Astrocyte (in vitro differentiated cells and primary cell): Measurements from ENCODE around the gene SPTBN2. TPM values are rescaled to one million over a fixed set of nuclear protein-coding genes. Genes with fewer than 3 reads are reported as not detected.

Experiments
- DNase-seq: peaks from one replicate; pipeline ENCODE4 v3.0.0-alpha.2; 2010; ENCODE audit warnings: low read depth
- FAIRE-seq: peaks from 2 replicates; lab custom pipeline; 2011; peaks lifted over from hg19 to GRCh38; lab: Jason Lieb, UNC
- H2AFZ ChIP-seq: 2 replicates; pipeline ENCODE4 v1.6.0; 2012; ENCODE audit warnings: low read depth, low read length, inconsistent platforms
- H3K27ac ChIP-seq: 2 replicates; pipeline ENCODE4 v1.5.1; 2011; ENCODE audit warnings: low read depth, low read length, inconsistent platforms
- H3K27me3 ChIP-seq: 2 replicates; pipeline ENCODE4 v1.6.0; 2011; ENCODE audit warnings: low read length, inconsistent platforms; ENCODE audit not compliant: insufficient read depth
- H3K36me3 ChIP-seq: 2 replicates; pipeline ENCODE4 v1.5.1; 2011; ENCODE audit warnings: low read length, inconsistent platforms; ENCODE audit not compliant: insufficient read depth
- H3K4me1 ChIP-seq: 2 replicates; pipeline ENCODE4 v1.5.1; 2011; ENCODE audit warnings: low read length, inconsistent platforms; ENCODE audit not compliant: insufficient read depth
- H3K4me2 ChIP-seq: 2 replicates; pipeline ENCODE4 v1.6.0; 2012; ENCODE audit warnings: low read length, inconsistent platforms
- H3K4me3 ChIP-seq: 2 replicates; pipeline ENCODE4 v1.5.1; 2011; ENCODE audit warnings: low read depth, mild to moderate bottlenecking, low read length, inconsistent platforms; ENCODE audit not compliant: insufficient read depth
- H3K79me2 ChIP-seq: 2 replicates; pipeline ENCODE4 v1.6.0; 2012; ENCODE audit warnings: mild to moderate bottlenecking, low read length, inconsistent platforms; ENCODE audit not compliant: insufficient read depth
- H3K9ac ChIP-seq: 2 replicates; pipeline ENCODE4 v1.6.0; 2012; ENCODE audit warnings: mild to moderate bottlenecking, low read length, inconsistent platforms
- H3K9me3 ChIP-seq: 2 replicates; pipeline ENCODE4 v1.5.1; 2012; ENCODE audit warnings: low read depth, mild to moderate bottlenecking, low read length, inconsistent platforms; ENCODE audit not compliant: insufficient read depth
- H4K20me1 ChIP-seq: 2 replicates; pipeline ENCODE4 v1.6.0; 2012; ENCODE audit warnings: low read length, inconsistent platforms; ENCODE audit not compliant: insufficient read depth
- H3K27ac Mint-ChIP-seq: one replicate; pipeline ENCODE4 v1.8.0; 2021; ENCODE audit warnings: mild to moderate bottlenecking, mixed read lengths; ENCODE audit not compliant: unreplicated experiment
- H3K27me3 Mint-ChIP-seq: one replicate; pipeline ENCODE4 v1.8.0; 2021; ENCODE audit warnings: low read depth, mixed read lengths; ENCODE audit not compliant: unreplicated experiment
- H3K36me3 Mint-ChIP-seq: one replicate; pipeline ENCODE4 v1.8.0; 2021; ENCODE audit warnings: low read depth, mixed read lengths; ENCODE audit not compliant: unreplicated experiment
- H3K4me1 Mint-ChIP-seq: one replicate; pipeline ENCODE4 v1.8.0; 2021; ENCODE audit warnings: low read depth, mixed read lengths; ENCODE audit not compliant: unreplicated experiment
- H3K4me3 Mint-ChIP-seq: one replicate; pipeline ENCODE4 v1.8.0; 2021; ENCODE audit warnings: mild to moderate bottlenecking, moderate library complexity, mixed read lengths; ENCODE audit not compliant: unreplicated experiment
- H3K9me3 Mint-ChIP-seq: one replicate; pipeline ENCODE4 v1.8.0; 2021; ENCODE audit warnings: mild to moderate bottlenecking, mixed read lengths; ENCODE audit not compliant: unreplicated experiment
- EZH2 ChIP-seq: IDR thresholded peaks from 2 replicates; pipeline ENCODE4 v1.6.1; 2012; ENCODE audit warnings: mild to moderate bottlenecking, low read length, inconsistent platforms; ENCODE audit not compliant: insufficient read depth
- total RNA-seq: library from RNA; stranded (reverse); gene quantifications from 2 replicates; pipeline ENCODE4 v1.2.1, GENCODE V29; 2021
- TF ChIP-seq, protein P1 (sequence below): IDR thresholded peaks from 2 replicates; pipeline ENCODE4 v1.5.1; 2011; ENCODE audit warnings: low read depth, mild to moderate bottlenecking, inconsistent platforms, low read length, moderate library complexity; ENCODE audit not compliant: insufficient read depth

SPTBN2 gene
- total RNA-seq, 1 donor from 2014 or later, result 18.2 TPM

DNA sequence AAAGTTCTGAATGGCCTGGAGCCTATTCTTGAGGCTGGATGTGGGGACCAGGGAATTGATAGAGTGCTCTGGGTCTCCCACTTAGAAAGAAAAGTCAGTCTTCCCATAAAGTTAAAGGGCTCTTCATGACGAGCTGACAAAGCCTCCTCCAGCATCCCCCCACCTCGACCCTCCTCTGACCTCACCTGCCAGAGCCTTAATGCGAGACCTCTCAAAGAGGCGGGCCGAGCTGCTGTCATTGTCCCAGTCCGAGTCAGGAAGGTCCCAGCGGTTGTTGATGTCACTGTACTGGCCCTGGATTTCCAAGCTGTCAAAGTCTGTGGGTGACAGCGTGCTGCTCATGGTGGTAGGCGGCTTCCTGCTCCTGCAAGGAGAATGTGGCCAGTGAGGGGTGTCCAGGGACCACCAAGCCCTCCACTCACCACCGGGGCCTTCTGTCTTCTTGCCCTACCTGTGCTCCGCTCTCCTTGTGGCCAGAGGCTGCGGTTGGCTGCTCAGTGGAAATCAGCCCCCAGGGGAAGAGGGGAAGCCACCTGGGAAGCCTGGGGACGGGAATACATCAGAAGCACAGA, 8.0 kb downstream of the SPTBN2 start:
- Histone ChIP-seq H3K4me3 (no peak overlapping the region), H3K9ac (no peak overlapping the region), H3K27ac (no peak overlapping the region), H3K36me3 (no peaks in the 10 kb centered on the region), H4K20me1 (no peaks in the 10 kb centered on the region), H3K4me1 (peaks cover 18% of the 10 kb centered on the region), H3K4me2 (peak overlapping the region; percentile 68), H3K27me3 (peaks cover 4% of the 10 kb centered on the region), H2AFZ (no peak overlapping the region), H3K9me3 (no peaks in the 10 kb centered on the region), H3K79me2 (no peaks in the 10 kb centered on the region)
- TF ChIP-seq EZH2, result no peak
- TF ChIP-seq, protein P1, sequence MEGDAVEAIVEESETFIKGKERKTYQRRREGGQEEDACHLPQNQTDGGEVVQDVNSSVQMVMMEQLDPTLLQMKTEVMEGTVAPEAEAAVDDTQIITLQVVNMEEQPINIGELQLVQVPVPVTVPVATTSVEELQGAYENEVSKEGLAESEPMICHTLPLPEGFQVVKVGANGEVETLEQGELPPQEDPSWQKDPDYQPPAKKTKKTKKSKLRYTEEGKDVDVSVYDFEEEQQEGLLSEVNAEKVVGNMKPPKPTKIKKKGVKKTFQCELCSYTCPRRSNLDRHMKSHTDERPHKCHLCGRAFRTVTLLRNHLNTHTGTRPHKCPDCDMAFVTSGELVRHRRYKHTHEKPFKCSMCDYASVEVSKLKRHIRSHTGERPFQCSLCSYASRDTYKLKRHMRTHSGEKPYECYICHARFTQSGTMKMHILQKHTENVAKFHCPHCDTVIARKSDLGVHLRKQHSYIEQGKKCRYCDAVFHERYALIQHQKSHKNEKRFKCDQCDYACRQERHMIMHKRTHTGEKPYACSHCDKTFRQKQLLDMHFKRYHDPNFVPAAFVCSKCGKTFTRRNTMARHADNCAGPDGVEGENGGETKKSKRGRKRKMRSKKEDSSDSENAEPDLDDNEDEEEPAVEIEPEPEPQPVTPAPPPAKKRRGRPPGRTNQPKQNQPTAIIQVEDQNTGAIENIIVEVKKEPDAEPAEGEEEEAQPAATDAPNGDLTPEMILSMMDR, result no peak
- Mint-ChIP-seq H3K36me3 (peaks cover 8% of the 10 kb centered on the region), H3K9me3 (peaks cover 3% of the 10 kb centered on the region), H3K27me3 (peaks cover 12% of the 10 kb centered on the region), H3K4me3 (no peak overlapping the region), H3K27ac (no peak overlapping the region), H3K4me1 (peaks cover 20% of the 10 kb centered on the region)
- FAIRE-seq, result no peak
- DNase-seq, result no peak

DNA sequence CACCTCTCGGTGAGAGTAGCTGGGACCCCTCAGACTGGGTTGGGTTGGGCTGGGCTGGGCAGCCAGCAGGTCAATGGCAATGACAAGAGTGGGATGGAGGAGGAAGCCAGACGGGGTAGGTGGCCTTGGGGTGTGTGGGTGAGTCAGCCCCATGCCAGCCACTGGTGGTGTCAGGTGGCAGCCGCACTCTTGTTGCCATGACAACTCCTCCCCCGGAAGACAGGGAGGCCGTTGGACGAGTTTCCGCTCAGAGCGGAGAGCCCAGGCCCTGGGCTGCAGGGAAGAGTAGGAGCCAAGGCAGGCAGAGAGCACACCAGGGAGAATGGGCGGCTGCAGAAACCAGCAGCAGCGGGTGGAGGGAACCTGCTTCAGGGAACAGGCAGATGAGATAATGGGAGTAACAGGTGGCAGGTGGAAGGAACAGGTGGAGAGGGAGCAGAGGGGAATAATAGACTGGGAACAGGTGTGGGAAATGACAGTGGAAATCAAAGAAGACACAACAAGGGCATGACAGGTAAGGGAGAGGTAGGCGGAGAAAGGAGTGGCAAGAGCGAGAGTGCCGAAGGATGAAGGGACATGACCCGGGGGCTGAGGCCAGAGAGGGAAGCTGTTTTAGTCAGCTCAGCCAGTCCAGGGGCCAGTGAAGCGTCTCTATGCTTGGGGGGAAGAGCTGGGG, 8.7 kb downstream of the SPTBN2 start:
- no peak for FAIRE-seq
- DNase-seq, result peak; percentile 72
- H3K9me3 ChIP-seq, result no peaks in the 10 kb centered on the region
- Mint-ChIP-seq H3K9me3 (no peaks in the 10 kb centered on the region), H3K4me3 (no peak overlapping the region), H3K36me3 (peaks cover 10% of the 10 kb centered on the region), H3K4me1 (peaks cover 16% of the 10 kb centered on the region), H3K27ac (peak overlapping the region; percentile 51), H3K27me3 (peaks cover 15% of the 10 kb centered on the region)
- no peaks in the 10 kb centered on the region for H4K20me1 ChIP-seq
- TF ChIP-seq EZH2, result no peak
- TF ChIP-seq, protein P1, result no peak
- peak overlapping the region; percentile 68 for H3K4me2 ChIP-seq
- no peak overlapping the region for H3K9ac ChIP-seq
- H3K4me1 ChIP-seq, result peaks cover 13% of the 10 kb centered on the region
- H3K4me3 ChIP-seq, result peak overlapping the region; percentile 17
- H2AFZ ChIP-seq, result peak overlapping the region; percentile 73
- no peaks in the 10 kb centered on the region for H3K36me3 ChIP-seq
- H3K27ac ChIP-seq, result no peak overlapping the region
- peaks cover 4% of the 10 kb centered on the region for H3K27me3 ChIP-seq
- H3K79me2 ChIP-seq, result no peaks in the 10 kb centered on the region
